HG02943 (cell line): ENCODE results near the gene RPP40.
"Not testable (repeated sequence)": the region's sequence is repeated elsewhere in the genome, so short reads cannot be mapped to it uniquely, and the experiment has no call there.

Source experiments
- ATAC-seq: cut with Tn5 transposase; IDR thresholded peaks from one replicate; pipeline ENCODE4 v1.9.1; 2021; ENCODE audit warnings: mild to moderate bottlenecking, low read depth, moderate library complexity; ENCODE audit not compliant: unreplicated experiment

The RPP40 gene

DNA sequence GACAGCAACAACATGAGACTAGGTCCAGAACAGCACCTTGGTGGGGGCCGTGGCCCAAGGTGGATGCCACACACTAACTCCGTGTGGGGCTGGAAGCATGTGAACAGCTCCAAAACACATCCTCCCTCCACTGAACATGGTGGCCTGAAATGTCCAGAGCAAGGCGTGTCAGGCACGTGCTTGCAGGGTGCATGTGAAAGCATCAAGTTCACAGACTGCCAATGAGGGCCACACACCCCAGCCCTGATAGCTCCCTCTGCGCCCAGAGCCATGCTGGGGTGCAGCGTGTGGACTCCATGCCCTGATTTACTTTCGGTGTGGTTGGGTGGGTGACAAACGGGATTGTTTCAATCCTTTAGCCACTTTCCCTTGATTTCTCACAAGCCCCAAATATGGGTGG, 20.1 kb upstream of the RPP40 start:
- no peak for ATAC-seq

DNA sequence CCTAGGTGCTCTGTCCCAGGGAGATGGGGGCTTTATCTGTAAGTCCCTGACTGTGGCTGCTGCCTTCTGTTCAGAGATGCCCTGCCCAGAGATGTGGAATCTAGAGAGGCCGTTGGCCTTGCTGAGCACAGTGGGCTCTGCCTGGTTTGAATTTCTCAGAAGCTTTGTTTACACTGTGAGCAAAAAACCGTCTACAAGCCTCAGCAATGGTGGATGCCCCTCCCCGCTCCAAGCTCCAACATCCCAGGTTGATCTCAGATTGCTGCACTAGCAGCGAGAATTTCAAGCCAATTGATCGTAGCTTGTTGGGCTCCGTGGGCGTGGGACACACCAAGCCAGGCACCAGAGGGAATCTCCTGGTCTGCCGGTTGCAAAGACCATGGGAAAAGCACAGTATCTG, 16.3 kb upstream of the RPP40 start:
- no peak for ATAC-seq

DNA sequence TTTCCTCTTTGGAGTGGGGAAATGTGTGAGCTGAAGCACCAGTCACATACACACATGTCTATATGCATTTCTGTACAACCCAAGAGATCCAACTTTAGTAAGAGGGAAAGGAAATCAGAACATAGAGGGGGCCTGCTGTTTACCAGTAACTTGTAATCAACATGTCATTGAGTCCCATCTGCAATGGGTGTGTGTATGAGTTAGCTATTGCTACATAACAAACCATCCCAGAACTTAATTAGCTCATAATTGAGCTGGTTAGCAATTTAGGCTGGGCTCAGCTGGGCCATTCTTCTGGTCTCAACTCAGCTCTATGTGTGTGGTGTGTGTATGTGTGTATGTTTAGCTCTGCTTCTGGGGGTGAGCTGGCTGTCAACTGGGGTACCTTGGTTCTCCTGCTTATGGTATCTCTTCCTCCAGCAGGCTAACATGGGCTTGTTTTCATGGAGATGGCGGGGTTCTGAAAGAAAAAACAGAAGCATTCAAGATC, 10.3 kb upstream of the RPP40 start:
- ATAC-seq, result no peak

DNA sequence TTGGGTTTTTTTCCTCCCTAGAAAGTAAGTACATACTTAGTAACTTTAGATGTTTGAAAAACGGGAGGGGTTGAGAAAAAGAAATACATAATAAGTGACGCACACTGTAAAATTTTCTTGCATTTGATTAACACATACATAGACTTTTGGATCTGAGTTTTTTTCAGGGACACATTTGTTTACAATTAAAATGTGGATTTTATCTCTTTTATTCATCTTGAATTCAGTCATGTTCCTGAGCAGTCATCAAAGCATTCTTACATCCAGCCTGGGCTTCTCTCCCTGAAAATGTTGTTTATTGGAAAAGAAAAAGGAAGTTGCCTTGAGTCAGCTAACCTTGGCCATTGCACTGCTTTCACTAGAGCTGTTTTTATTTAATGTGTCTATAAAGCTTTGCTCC, 8.7 kb upstream of the RPP40 start:
- ATAC-seq, result no peak

DNA sequence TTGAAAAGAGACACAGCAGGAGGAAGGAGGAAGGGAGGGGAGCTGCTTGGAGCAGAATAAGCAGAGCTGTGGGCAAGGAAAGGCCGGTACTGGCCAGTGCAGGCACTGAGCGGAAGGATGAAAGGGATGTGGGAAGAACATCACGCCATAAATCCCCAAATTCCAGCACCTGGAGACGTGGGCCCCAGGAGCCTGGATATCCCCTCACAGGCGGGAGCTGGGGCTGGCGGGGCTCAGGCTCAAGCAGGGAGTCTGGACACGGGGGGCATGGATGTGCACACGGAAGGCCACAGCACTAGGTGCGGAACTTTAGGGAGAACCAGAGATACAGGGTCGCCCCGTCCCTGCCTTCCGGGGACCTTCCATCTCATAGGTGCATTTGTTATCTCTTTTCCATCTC, 7.5 kb upstream of the RPP40 start:
- ATAC-seq, result no peak

DNA sequence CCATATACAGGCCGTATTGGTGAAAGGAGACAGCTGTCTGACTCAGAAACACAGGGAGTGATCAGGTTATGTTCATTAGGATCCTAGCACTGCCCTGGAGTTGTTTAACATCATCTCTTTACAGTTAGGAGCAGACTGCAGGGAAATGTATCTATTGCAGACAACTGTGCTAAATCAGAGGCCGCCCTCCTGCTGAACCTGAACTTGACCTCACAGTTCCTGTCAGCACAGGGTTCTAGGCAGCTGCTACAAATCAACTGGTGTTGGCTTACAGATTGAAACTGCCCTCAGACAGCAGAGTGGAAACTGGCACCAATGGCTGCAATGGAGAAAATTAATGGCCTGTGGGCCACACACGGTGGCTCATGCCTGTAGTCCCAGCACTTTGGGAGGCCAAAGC, 3.7 kb upstream of the RPP40 start:
- ATAC-seq, result no peak

DNA sequence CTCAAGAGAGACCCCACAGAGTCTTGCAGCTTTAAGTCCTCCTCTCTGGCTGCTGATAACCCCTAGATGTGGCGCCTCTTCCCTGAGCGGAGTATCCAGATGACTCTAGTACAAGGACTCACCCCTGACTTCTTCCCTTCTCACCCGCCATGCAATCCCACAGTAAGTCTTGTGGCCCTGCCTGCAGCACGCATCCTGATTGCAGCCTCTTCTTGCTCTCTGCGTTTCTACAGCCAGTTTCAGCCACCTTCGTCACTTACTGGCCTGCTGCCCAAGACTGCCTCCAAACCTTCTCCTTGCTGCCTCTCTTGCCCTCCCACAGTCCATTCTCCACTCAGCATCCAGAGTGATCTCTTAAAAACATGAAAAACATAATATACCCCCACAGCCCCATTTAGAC, 2.4 kb upstream of the RPP40 start:
- no peak for ATAC-seq

DNA sequence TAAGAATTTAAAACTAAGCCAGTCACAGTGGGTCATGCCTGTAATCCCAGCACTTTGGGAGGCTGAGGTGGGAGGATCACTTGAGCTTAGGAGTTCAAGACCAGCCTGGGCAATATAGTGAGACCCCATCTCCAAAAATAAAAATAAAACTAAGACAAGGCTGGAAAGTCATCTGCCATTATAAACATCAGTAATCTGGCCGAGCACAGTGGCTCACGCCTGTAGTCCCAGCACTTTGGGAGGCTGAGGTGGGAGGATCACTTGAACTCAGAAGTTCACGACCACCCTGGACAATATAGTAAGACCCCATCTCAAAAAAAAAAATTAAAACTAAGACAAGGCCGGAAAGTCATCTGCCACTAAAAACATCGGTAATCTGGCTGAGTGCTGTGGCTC, 1.2 kb upstream of the RPP40 start:
- ATAC-seq, result not testable (repeated sequence)

DNA sequence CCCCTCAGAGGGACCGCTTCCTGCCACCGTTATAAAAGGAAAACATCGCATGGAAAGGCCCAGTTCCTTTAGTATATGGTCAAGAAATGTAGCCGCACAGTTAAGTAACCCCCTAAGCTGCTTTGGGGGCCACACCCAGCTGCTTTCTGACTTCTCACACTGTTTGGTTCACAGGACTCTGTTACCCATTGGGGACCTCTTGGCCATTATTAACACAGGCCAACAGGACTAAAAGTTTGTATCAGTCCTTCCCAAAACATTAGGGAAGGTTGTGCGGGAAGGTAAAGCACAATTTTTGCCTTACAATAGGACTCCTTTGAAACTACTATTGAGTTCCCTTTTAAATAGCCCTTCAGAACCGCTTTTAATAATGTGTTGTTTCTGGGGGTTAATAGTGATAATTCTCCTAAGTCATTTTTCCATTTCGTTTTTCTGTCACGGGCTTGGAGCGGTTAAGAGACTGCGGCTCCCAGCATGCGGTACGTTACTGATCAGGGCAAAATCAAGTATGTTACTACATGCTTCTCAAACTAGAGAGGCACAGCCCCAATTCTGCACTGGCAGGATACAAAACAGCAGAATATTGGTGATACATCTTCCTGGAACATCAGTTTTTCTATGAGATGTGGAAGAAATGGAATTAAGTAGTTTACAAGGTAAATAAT, 668 bp upstream of the RPP40 start:
- peak; percentile 7 for ATAC-seq

DNA sequence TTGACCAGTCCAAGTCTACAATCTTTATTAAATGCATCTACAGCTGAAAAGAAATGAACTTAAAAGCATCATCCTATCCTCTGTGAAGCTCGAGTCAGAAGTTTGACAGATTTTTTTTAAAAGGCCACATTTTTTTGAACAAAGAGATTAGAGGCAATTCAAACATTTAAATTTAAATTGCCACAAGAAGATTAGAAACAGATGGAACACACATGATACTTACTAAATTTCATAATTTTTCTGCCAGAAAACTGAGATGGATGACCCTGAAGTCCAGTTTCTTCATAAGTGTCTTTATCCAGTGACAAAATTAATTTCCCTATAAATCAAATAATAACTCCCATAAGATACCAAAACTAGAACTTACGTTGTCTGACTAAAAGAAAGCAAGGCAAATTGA, 4.3 kb downstream of the RPP40 start:
- no peak for ATAC-seq

DNA sequence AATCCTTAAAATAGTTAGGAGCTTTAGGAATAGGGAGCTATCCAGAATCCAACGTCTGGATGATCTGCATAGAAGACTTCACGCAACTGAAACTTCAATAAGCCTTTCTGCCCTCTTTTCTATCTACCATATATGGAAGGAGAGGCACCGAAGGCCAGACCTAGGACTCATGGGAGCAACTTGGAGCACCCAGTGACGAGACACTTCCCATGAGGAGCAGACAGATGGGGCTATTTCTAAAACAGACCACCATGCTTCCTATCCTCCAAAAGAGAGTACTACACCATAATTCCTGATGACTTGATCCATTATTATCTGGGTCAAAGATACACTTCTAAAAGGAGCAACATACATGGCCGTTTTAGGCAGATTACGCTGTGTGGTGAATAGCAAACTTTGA, 6.0 kb downstream of the RPP40 start:
- ATAC-seq, result no peak

DNA sequence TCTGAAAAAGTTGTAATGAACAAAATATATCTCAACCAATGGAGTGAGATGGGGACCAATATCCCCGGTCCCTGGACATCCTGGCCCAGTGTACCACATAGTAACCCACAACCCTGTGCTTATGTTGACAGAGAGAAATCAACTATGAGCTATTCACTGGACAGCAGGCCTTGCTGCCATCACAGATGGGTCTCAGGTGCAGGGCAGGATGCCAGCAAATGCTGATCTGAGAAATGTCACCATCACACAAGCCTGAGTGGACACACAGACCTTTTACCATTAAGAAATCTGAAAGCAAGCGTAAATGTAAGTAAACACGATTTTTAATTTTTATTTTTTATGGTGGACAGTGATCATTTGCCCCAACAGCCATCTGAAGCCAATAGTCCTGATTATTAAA, 9.1 kb downstream of the RPP40 start:
- ATAC-seq, result no peak

DNA sequence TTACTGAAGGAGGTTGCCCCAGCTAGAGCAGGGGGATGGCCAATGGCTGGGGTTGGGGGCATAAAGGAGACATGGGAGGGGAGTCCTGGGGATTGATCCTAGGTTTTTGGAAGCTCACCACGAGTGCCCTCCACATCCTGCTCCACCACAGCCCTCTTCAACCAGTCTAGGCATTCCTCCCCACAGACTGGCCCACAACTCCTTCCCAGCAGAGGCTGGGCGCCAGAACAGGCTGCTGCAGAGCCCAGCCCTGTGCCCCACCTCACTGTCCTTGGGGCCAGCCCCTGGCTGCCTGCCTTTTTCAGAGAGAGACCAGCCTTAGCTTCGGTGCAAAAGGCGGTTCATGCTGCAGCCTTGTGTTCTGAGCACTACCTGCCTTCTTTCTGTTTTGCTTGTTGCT, 16.4 kb downstream of the RPP40 start:
- ATAC-seq, result no peak

DNA sequence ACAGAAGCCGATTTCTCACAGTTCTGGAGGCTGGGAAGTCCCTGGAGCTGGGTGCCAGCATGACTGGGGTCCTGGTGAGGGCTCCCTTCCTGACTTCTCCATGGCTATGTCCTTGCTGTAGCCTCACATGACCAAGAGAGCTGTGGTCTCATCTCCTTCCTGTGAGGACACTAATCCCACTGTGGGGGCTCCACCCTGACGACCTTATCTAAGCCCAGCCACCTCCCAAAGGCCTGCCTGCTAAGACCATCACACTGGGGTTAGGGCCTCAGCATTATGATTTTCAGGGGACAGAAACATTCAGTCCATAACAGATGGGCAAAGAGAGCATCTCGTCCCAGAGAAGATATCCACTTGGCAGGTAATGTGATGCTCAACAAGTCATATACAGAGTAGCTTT, 16.8 kb downstream of the RPP40 start:
- ATAC-seq, result no peak

DNA sequence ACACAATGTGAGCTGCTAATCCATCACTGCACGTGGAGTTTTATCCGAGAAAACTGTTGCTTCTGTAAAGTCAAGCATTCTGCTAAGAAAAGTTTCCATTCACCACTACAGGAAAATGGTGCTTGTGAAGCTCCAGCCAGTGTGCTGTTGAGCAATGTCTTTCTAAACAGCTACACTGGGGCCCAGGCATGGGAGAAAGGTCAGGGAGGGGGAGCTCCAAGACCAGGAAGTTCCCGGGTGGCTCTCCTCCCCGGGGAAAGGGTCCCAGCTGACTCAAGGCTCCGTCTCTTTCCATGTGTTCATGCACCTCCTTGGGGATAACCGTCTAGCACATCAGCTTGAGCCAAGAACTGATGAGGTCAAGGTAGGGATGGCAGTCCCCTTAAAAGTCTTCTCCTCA, 20.5 kb downstream of the RPP40 start:
- no peak for ATAC-seq

DNA sequence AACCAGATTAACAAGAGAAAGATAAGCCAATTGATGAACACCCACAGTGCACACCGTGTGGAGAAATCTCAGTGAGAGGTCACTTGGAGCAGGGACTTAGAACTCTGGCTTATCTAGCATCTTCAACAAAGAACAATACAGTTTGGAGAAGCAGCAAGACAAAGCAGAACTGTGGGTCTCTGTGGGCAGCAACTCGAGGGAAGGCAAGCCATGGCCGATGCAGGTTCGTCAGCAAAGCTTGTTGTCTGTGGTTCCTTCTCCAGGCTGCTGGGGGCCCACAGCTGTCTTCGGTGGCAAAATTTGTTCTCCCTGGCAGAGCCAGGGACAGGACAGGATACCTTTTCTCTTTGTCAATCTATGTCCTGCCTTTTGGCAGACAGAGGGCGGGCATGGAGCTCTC, 22.1 kb downstream of the RPP40 start:
- ATAC-seq, result no peak

DNA sequence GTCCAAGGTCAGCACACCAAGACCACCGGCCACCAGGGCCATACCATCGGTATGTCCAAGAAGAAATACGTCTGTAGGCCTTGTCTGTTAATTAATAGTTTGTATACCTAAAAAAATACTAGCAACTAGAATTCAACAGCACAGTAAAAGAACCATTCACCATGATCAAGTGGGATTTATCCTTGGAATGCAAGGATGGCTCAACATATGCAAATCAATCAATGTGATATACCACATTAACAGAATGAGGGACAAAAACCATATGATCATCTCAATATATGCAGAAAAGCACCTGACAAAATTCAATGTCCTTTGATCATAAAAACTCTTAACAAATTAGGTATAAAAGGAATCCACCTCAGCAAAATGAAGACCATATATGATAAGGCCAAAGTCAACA, 24.4 kb downstream of the RPP40 start:
- ATAC-seq, result no peak

DNA sequence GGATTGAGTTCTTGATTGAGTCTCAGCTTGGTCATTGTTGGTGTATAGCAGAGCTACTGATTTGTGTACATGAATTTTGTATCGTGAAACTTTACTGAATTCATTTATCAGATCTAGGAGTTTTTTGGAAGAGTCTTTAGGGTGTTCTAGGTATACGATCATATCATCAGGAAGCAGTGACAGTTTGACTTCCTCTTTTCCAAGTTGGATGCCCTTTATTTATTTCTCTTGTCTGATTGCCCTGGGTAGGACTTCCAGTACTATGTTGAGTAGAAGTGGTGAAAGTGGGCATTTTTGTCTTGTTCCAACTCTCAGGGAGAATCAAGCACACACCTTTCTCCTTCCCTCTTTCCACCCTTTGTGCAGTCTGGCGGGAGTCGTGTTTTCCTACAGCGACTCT, 26.4 kb downstream of the RPP40 start:
- no peak for ATAC-seq

DNA sequence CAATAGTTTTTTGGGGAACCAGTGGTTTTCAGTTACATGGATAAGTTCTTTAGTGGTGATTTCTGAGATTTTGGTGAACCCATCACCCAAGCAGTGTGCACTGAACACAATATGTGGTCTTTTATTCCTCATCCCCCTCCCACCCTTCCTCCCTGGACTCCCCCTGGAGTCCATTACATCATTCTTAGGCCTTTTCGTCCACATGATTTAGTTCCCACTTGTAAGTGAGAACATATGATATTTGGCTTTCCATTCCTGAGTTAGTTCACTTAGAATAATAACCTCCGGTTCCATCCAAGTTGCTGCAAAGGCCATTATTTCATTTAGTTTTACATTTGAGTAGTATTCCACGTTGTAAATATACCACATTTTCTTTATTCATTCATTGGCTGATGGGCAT, 28.3 kb downstream of the RPP40 start:
- ATAC-seq, result no peak

DNA sequence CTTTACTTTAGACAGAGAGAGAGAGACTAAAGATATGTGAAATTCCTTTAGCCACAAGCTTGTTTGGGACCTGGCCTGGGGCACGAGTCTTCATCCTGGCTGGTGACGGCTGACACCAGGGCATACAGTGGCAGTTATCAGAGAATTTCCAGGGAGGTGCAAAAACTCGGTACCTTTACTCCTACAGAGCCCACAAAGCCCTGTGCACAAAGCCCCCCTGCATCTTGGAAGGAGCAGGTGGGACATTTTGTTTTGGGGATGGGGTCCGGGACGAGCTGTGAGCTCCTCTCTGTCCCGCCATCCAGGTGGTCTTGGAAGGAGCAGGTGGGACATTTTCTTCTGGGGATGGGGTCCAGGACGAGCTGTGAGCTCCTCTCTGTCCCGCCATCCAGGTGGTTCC, 28.9 kb downstream of the RPP40 start:
- ATAC-seq, result no peak

DNA sequence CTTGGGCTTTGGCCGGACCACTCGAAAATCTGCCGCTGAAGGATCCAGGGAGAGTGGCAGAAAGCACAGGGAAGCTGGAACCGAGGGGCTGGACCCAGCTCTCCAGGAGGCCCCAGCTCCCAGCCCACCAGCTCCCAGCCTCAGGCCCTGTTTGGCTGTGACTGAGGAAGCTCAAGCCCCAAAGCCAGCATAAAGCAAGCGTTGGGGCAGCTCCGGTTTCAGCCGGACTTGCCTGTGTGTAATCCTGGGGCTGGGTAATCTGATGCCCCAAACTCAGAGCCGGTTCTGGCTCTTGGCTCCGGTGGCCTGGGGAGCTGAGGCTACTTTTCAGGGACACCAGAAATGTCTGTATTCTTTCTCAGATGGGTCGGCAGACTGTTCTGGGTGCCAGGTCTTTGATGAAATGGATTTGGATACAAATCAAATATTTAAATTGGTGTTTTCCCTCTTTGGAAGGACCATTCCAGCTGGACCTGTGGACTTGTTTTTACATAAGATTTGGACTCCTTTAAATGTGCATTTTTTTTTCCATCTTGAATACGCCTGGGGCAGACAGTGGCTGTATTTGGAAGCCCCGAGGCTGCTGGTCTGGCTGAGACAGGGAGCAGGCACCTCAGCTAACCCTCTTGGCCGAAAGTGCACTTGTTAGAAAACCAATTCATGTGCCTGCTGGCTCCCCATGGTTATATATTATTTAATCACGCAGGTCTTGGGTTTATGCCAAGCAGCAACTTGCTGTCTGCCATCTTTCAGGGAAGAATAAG, 29.7 kb downstream of the RPP40 start:
- ATAC-seq, result no peak

DNA sequence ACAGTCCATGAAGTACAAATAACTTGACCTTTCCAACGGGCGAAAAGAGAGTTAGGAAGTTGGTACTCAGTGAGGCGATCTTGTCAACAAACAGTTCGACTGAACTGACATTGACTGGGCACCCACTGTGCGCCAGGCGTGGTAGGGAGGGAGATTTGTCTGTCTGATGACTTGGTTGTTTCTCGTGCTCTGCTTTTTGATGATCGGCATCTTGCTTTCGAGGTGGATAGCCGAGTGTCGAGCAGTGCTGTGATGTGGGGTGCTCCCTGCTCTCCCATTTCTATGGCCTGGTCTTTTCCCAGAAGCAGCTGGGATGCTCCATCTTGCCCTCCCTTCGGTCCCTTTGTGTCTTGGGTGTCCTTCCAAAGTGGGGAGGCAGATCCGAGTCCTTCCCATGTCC, 30.4 kb downstream of the RPP40 start:
- ATAC-seq, result no peak
